Measurements from ENCODE around the gene OMP. TPM values are rescaled to one million over a fixed set of nuclear protein-coding genes. Genes with fewer than 3 reads are reported as not detected.

Gene OMP
- total RNA-seq, 1 experiment from 2014 or later, result not detected

- no peak for DNase-seq (ENCODE audit: low spot score)
Observed at GRCh38 chr11:77103319-77103718, 679 bp downstream of the OMP start.

- no peak for DNase-seq (ENCODE audit: low spot score)
Observed at GRCh38 chr11:77104727-77105126, 2.1 kb downstream of the OMP start.

- DNase-seq (ENCODE audit: low spot score), result peak; percentile 66
Observed at GRCh38 chr11:77106321-77106720, 3.7 kb downstream of the OMP start.

- no peak for DNase-seq (ENCODE audit: low spot score)
Observed at GRCh38 chr11:77106759-77107158, 4.1 kb downstream of the OMP start.

- DNase-seq (ENCODE audit: low spot score), result peak; percentile 86
Observed at GRCh38 chr11:77107950-77108349, 5.3 kb downstream of the OMP start.

GRCh38 chr11:77108436-77108835, 5.8 kb downstream of the OMP start:
- DNase-seq (ENCODE audit: low spot score), result no peak

GRCh38 chr11:77109236-77110019, 6.8 kb downstream of the OMP start:
- DNase-seq (ENCODE audit: low spot score), result no peak

- DNase-seq (ENCODE audit: low spot score), result no peak
Observed at GRCh38 chr11:77110836-77111235, 8.2 kb downstream of the OMP start.

- no peak for DNase-seq (ENCODE audit: low spot score)
Observed at GRCh38 chr11:77111277-77111676, 8.6 kb downstream of the OMP start.

- no peak for DNase-seq (ENCODE audit: low spot score)
Observed at GRCh38 chr11:77111946-77112345, 9.3 kb downstream of the OMP start.

- DNase-seq (ENCODE audit: low spot score), result no peak
Observed at GRCh38 chr11:77112641-77113381, 10.2 kb downstream of the OMP start.

GRCh38 chr11:77113382-77114088, 10.9 kb downstream of the OMP start:
- DNase-seq (ENCODE audit: low spot score), result no peak

- DNase-seq (ENCODE audit: low spot score), result no peak
Observed at GRCh38 chr11:77114089-77114463, 11.4 kb downstream of the OMP start.

- DNase-seq (ENCODE audit: low spot score), result no peak
Observed at GRCh38 chr11:77115181-77115611, 12.6 kb downstream of the OMP start.

- no peak for DNase-seq (ENCODE audit: low spot score)
Observed at GRCh38 chr11:77115956-77116355, 13.3 kb downstream of the OMP start.

- no peak for DNase-seq (ENCODE audit: low spot score)
Observed at GRCh38 chr11:77117492-77117891, 14.9 kb downstream of the OMP start.

- no peak for DNase-seq (ENCODE audit: low spot score)
Observed at GRCh38 chr11:77118086-77118485, 15.4 kb downstream of the OMP start.

- no peak for DNase-seq (ENCODE audit: low spot score)
Observed at GRCh38 chr11:77118971-77119370, 16.3 kb downstream of the OMP start.

GRCh38 chr11:77119531-77119936, 16.9 kb downstream of the OMP start:
- no peak for DNase-seq (ENCODE audit: low spot score)

GRCh38 chr11:77120571-77120970, 17.9 kb downstream of the OMP start:
- no peak for DNase-seq (ENCODE audit: low spot score)

GRCh38 chr11:77121096-77121640, 18.5 kb downstream of the OMP start:
- no peak for DNase-seq (ENCODE audit: low spot score)

- no peak for DNase-seq (ENCODE audit: low spot score)
Observed at GRCh38 chr11:77121876-77122575, 19.4 kb downstream of the OMP start.
